ENCODE measurements around the gene ANKDD1B. TPM values are rescaled to one million over a fixed set of nuclear protein-coding genes. Genes with fewer than 3 reads are reported as not detected.
A peak's percentile ranks its signal among the peaks of the same experiment; 100 is the strongest.

The ANKDD1B gene
- total and polyA plus RNA-seq, 2 donors (not counting 1 experiment from before 2014, with no cell fraction given) = 0.07 to 0.66 TPM

DNA sequence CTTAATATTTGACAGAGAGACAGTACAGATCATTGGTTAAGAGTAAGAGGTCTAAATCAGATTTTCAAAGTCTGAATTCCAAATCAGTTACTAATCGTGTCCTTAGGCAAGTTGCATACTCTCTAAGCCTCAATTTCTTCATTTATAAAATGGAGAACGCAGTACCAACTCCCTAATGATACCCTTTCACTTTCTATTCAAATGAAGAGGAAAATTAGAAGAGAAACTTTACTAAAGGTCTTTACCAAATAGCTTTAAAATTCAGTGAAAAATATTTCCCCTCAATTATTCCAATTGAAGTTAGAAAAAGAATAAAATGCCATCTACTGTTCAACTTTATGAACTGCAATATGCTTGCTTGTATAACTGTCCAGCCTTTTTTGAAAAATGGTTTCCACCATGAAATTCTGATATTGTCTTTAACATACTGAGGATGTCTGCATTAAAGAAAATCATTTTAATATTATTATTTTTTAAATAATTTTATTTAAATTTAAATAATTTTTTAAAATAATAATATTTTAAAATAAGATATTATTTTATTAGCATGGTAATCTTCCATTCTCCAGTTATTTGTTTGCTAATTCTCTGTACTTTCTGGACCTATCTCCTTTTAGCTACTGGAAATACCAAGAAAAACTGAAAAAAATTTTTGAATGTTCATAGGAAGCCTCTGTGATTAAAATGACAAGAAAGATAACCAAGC lies 70.0 kb downstream of the ANKDD1B start:
- no peak for TF ChIP-seq EZH2 (IDR thresholded peaks at IDR 0.05; ENCODE audit: low read length, missing control alignments)
- TF ChIP-seq, protein P1, sequence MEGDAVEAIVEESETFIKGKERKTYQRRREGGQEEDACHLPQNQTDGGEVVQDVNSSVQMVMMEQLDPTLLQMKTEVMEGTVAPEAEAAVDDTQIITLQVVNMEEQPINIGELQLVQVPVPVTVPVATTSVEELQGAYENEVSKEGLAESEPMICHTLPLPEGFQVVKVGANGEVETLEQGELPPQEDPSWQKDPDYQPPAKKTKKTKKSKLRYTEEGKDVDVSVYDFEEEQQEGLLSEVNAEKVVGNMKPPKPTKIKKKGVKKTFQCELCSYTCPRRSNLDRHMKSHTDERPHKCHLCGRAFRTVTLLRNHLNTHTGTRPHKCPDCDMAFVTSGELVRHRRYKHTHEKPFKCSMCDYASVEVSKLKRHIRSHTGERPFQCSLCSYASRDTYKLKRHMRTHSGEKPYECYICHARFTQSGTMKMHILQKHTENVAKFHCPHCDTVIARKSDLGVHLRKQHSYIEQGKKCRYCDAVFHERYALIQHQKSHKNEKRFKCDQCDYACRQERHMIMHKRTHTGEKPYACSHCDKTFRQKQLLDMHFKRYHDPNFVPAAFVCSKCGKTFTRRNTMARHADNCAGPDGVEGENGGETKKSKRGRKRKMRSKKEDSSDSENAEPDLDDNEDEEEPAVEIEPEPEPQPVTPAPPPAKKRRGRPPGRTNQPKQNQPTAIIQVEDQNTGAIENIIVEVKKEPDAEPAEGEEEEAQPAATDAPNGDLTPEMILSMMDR (conservative IDR thresholded peaks at IDR 0.05 in 1 of 2, IDR thresholded peaks at IDR 0.05 in 1 of 2; ENCODE audit: low read depth in 1 of 2, low read length in 2 of 2) = peak in 1 of 2 donors; percentile 57
- Histone ChIP-seq H3K27me3 (ENCODE audit: control insufficient read depth, insufficient read depth, low read length) (no peaks in the 10 kb centered on the region), H3K27ac (ENCODE audit: insufficient read depth, low read length) (peak overlapping the region; percentile 36), H3K4me3 (replicated peaks in 1 of 4; ENCODE audit: control extremely low read depth in 1 of 4, insufficient read depth in 1 of 4, low read depth in 3 of 4, low read length in 4 of 4) (peak overlapping the region in 2 of 4 experiments; percentile 23), H3K4me2 (ENCODE audit: extremely low read depth, insufficient read depth, low read length) (peak overlapping the region; percentile 48), H3K4me1 (ENCODE audit: control insufficient read depth, extremely low read depth, insufficient read depth, low read length) (peaks cover 5% of the 10 kb centered on the region), H3K36me3 (ENCODE audit: control insufficient read depth, insufficient read depth, low read length) (no peaks in the 10 kb centered on the region), H3K9me3 (ENCODE audit: control insufficient read depth, insufficient read depth, low read depth, low read length) (no peaks in the 10 kb centered on the region), H3K79me2 (ENCODE audit: control insufficient read depth, insufficient read depth, low read length) (no peaks in the 10 kb centered on the region), H3K9ac (ENCODE audit: insufficient read depth, low read length) (peak overlapping the region; percentile 13), H4K20me1 (ENCODE audit: control insufficient read depth, extremely low read depth, insufficient read depth, low read length) (no peaks in the 10 kb centered on the region), H2AFZ (ENCODE audit: low read length) (no peak overlapping the region)
- peak; percentile 43 to 71 for DNase-seq (ENCODE audit: low read depth in 2 of 2)

- Histone ChIP-seq H3K27me3 (ENCODE audit: control insufficient read depth, insufficient read depth, low read length) (no peaks in the 10 kb centered on the region), H2AFZ (ENCODE audit: low read length) (no peak overlapping the region), H3K4me3 (replicated peaks in 1 of 4; ENCODE audit: control extremely low read depth in 1 of 4, insufficient read depth in 1 of 4, low read depth in 3 of 4, low read length in 4 of 4) (no peak overlapping the region), H3K27ac (ENCODE audit: insufficient read depth, low read length) (no peak overlapping the region), H3K79me2 (ENCODE audit: control insufficient read depth, insufficient read depth, low read length) (no peaks in the 10 kb centered on the region), H3K36me3 (ENCODE audit: control insufficient read depth, insufficient read depth, low read length) (no peaks in the 10 kb centered on the region), H4K20me1 (ENCODE audit: control insufficient read depth, extremely low read depth, insufficient read depth, low read length) (no peaks in the 10 kb centered on the region), H3K9me3 (ENCODE audit: control insufficient read depth, insufficient read depth, low read depth, low read length) (no peaks in the 10 kb centered on the region), H3K4me2 (ENCODE audit: extremely low read depth, insufficient read depth, low read length) (no peak overlapping the region), H3K9ac (ENCODE audit: insufficient read depth, low read length) (no peak overlapping the region), H3K4me1 (ENCODE audit: control insufficient read depth, extremely low read depth, insufficient read depth, low read length) (peaks cover 5% of the 10 kb centered on the region)
- DNase-seq (ENCODE audit: low read depth in 2 of 2) = no peak
- TF ChIP-seq EZH2 (IDR thresholded peaks at IDR 0.05; ENCODE audit: low read length, missing control alignments) = no peak
- TF ChIP-seq, protein P1 (conservative IDR thresholded peaks at IDR 0.05 in 1 of 2, IDR thresholded peaks at IDR 0.05 in 1 of 2; ENCODE audit: low read depth in 1 of 2, low read length in 2 of 2) = no peak
Observed at GRCh38 chr5:75685141-75685540, 73.9 kb downstream of the ANKDD1B start.

DNA sequence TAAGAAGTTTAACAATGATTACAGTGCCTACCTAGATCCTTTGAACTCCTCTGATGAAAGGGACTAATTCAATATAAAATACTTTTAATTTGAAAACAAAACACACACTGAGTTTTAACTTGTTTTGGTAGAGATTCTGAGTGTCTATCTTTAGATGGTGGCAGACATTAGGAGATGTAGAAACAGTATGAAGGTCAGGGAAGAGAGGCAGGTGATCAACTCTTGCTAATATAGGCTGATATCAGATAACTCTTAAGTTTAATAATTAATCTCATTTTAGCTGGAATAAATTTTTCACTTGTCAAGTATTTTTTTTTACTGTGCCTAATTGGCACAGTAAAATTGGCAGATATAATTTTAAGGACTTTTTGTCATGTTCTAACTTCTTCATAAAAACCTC lies 75.2 kb downstream of the ANKDD1B start:
- no peak overlapping the region for H3K9ac ChIP-seq (ENCODE audit: insufficient read depth, low read length)
- no peaks in the 10 kb centered on the region for H3K36me3 ChIP-seq (ENCODE audit: control insufficient read depth, insufficient read depth, low read length)
- DNase-seq (ENCODE audit: low read depth in 2 of 2) = no peak
- no peak for TF ChIP-seq EZH2 (IDR thresholded peaks at IDR 0.05; ENCODE audit: low read length, missing control alignments)
- TF ChIP-seq, protein P1 (conservative IDR thresholded peaks at IDR 0.05 in 1 of 2, IDR thresholded peaks at IDR 0.05 in 1 of 2; ENCODE audit: low read depth in 1 of 2, low read length in 2 of 2) = no peak
- no peaks in the 10 kb centered on the region for H3K9me3 ChIP-seq (ENCODE audit: control insufficient read depth, insufficient read depth, low read depth, low read length)
- H3K27ac ChIP-seq (ENCODE audit: insufficient read depth, low read length) = no peak overlapping the region
- H3K4me1 ChIP-seq (ENCODE audit: control insufficient read depth, extremely low read depth, insufficient read depth, low read length) = peaks cover 3% of the 10 kb centered on the region
- H4K20me1 ChIP-seq (ENCODE audit: control insufficient read depth, extremely low read depth, insufficient read depth, low read length) = no peaks in the 10 kb centered on the region
- no peak overlapping the region for H3K4me3 ChIP-seq (replicated peaks in 1 of 4; ENCODE audit: control extremely low read depth in 1 of 4, insufficient read depth in 1 of 4, low read depth in 3 of 4, low read length in 4 of 4)
- no peak overlapping the region for H3K4me2 ChIP-seq (ENCODE audit: extremely low read depth, insufficient read depth, low read length)
- H2AFZ ChIP-seq (ENCODE audit: low read length) = no peak overlapping the region
- H3K79me2 ChIP-seq (ENCODE audit: control insufficient read depth, insufficient read depth, low read length) = no peaks in the 10 kb centered on the region
- H3K27me3 ChIP-seq (ENCODE audit: control insufficient read depth, insufficient read depth, low read length) = no peaks in the 10 kb centered on the region

All from fibroblast of lung (primary cell).